ENCODE data around the gene COL21A1.

GRCh38 chr6:56223995-56224394, 23.4 kb downstream of the COL21A1 start:
- TF ChIP-seq CTCF (conservative IDR thresholded peaks at IDR 0.05; ENCODE audit: low read depth, low read length), result no peak
- no peak for TF ChIP-seq POLR2A (IDR thresholded peaks at IDR 0.05; ENCODE audit: low read depth, low read length)
- no peak for TF ChIP-seq RCOR1 (IDR thresholded peaks at IDR 0.05; ENCODE audit: insufficient replicate concordance, low read length)
- no peak for TF ChIP-seq RAD21 (IDR thresholded peaks at IDR 0.05; ENCODE audit: low read length)
- TF ChIP-seq MXI1 (IDR thresholded peaks at IDR 0.05; ENCODE audit: borderline replicate concordance, low read depth, low read length), result no peak
- TF ChIP-seq, protein P1, sequence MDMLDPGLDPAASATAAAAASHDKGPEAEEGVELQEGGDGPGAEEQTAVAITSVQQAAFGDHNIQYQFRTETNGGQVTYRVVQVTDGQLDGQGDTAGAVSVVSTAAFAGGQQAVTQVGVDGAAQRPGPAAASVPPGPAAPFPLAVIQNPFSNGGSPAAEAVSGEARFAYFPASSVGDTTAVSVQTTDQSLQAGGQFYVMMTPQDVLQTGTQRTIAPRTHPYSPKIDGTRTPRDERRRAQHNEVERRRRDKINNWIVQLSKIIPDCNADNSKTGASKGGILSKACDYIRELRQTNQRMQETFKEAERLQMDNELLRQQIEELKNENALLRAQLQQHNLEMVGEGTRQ (IDR thresholded peaks at IDR 0.05; ENCODE audit: low read depth, low read length), result no peak
- no peak for TF ChIP-seq RFX5 (IDR thresholded peaks at IDR 0.05; ENCODE audit: low read depth, low read length)
- no peak for TF ChIP-seq CHD1 (IDR thresholded peaks at IDR 0.05; ENCODE audit: low read depth, low read length)
- TF ChIP-seq CEBPB (IDR thresholded peaks at IDR 0.05; ENCODE audit: low read depth, low read length), result no peak
- TF ChIP-seq FOS (IDR thresholded peaks at IDR 0.05; ENCODE audit: low read depth, low read length), result no peak
- TF ChIP-seq SMC3 (IDR thresholded peaks at IDR 0.05; ENCODE audit: low read depth, low read length), result no peak
- no peak for TF ChIP-seq MAZ (IDR thresholded peaks at IDR 0.05; ENCODE audit: borderline replicate concordance, low read depth, low read length)
- TF ChIP-seq, protein P2, sequence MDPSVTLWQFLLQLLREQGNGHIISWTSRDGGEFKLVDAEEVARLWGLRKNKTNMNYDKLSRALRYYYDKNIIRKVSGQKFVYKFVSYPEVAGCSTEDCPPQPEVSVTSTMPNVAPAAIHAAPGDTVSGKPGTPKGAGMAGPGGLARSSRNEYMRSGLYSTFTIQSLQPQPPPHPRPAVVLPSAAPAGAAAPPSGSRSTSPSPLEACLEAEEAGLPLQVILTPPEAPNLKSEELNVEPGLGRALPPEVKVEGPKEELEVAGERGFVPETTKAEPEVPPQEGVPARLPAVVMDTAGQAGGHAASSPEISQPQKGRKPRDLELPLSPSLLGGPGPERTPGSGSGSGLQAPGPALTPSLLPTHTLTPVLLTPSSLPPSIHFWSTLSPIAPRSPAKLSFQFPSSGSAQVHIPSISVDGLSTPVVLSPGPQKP (IDR thresholded peaks at IDR 0.05; ENCODE audit: borderline replicate concordance, low read depth, low read length), result no peak

All from IMR-90 (cell line).